Endothelial cell of umbilical vein (primary cell): ENCODE measurements around the gene CDK17. TPM values are rescaled to one million over a fixed set of nuclear protein-coding genes. Genes with fewer than 3 reads are reported as not detected.

Source experiments
- BruUV-seq: library from RNA; stranded (reverse); fragments of 400-500 nt; replicated peaks from 2 replicates; lab custom pipeline; 2021; lab: Mats Ljungman, UMichigan
- CTCF ChIA-PET: fragments of 300-600, 350-600 bp; sonication (Branson Sonifier 250); formaldehyde crosslinking; loops from one replicate; lab custom pipeline; 2021; ENCODE audit warnings: antibody characterized with exemption, inconsistent platforms; lab: Charles Lee
- POLR2A ChIA-PET: fragments of 300-600, 350-600 bp; sonication (Branson Sonifier 250); formaldehyde crosslinking; loops from one replicate; lab custom pipeline; 2021; ENCODE audit warnings: antibody characterized with exemption, inconsistent platforms; lab: Charles Lee
- DNase-seq: peaks from one replicate; pipeline ENCODE4 v3.0.0-alpha.2; 2011; ENCODE audit warnings: low read depth, low spot score
- FAIRE-seq: peaks from 2 replicates; lab custom pipeline; 2011; peaks lifted over from hg19 to GRCh38; lab: Jason Lieb, UNC
- H2AFZ ChIP-seq: 2 replicates; pipeline ENCODE4 v1.6.0; 2012; ENCODE audit warnings: low read depth, low read length, control low read depth, inconsistent platforms
- H3K27ac ChIP-seq: 2 replicates; pipeline ENCODE4 v1.5.1; 2011; ENCODE audit warnings: low read depth, mild to moderate bottlenecking, control low read depth, low read length, moderate library complexity; ENCODE audit not compliant: insufficient read depth
- H3K27me3 ChIP-seq, 2 experiments: 2 replicates each; pipeline versions ENCODE4 v1.6.0 to v1.6.1; 2011; ENCODE audit warnings: low read length in 2 of 2, mixed read lengths in 1 of 2; ENCODE audit not compliant: control insufficient read depth in 2 of 2, insufficient read depth in 2 of 2
- H3K36me3 ChIP-seq, 2 experiments: 2 replicates in 1 of 2; 3 replicates in 1 of 2; pipeline ENCODE4 v1.5.1; 2011; ENCODE audit warnings: low read length in 2 of 2, mild to moderate bottlenecking in 1 of 2, moderate library complexity in 1 of 2; ENCODE audit not compliant: control insufficient read depth in 2 of 2, insufficient read depth in 2 of 2; ENCODE audit errors: extremely low read depth in 1 of 2
- H3K4me1 ChIP-seq: 3 replicates; pipeline ENCODE4 v1.5.1; 2011; ENCODE audit warnings: mild to moderate bottlenecking, low read length; ENCODE audit not compliant: control insufficient read depth, insufficient read depth; ENCODE audit errors: extremely low read depth
- H3K4me2 ChIP-seq: 2 replicates; pipeline ENCODE4 v1.6.1; 2011; ENCODE audit warnings: low read length, control low read depth, mixed read lengths; ENCODE audit not compliant: insufficient read depth
- H3K4me3 ChIP-seq, 3 experiments: fragments of 200-600 bp in 1 of 3; sonication (generic), shearing (Covaris generic) in 1 of 3; replicated peaks in 1 of 3; 2 replicates each; pipeline ENCODE4 v1.5.1; 2011 to 2016; ENCODE audit warnings: control low read depth in 3 of 3, low read length in 3 of 3, mild to moderate bottlenecking in 2 of 3, inconsistent platforms in 1 of 3, low read depth in 1 of 3, moderate library complexity in 1 of 3; ENCODE audit not compliant: insufficient read depth in 1 of 3
- H3K79me2 ChIP-seq: 2 replicates; pipeline ENCODE4 v1.6.0; 2012; ENCODE audit warnings: low read length, inconsistent platforms; ENCODE audit not compliant: control insufficient read depth, insufficient read depth
- H3K9ac ChIP-seq: replicated peaks from 2 replicates; pipeline ENCODE3; 2011; ENCODE audit warnings: low read length, control low read depth; ENCODE audit not compliant: insufficient read depth; ENCODE audit errors: extremely low read depth
- H3K9me1 ChIP-seq: replicated peaks from 3 replicates; pipeline ENCODE4 v1.6.0; 2011; ENCODE audit warnings: mild to moderate bottlenecking, low read length; ENCODE audit not compliant: control insufficient read depth, insufficient read depth; ENCODE audit errors: extremely low read depth
- H3K9me3 ChIP-seq: replicated peaks from 2 replicates; pipeline ENCODE4 v1.5.1; 2012; ENCODE audit warnings: low read length, inconsistent platforms; ENCODE audit not compliant: control insufficient read depth, insufficient read depth
- H4K20me1 ChIP-seq: replicated peaks from 2 replicates; pipeline ENCODE3; 2011; ENCODE audit warnings: mild to moderate bottlenecking, low read length; ENCODE audit not compliant: control insufficient read depth, insufficient read depth; ENCODE audit errors: extremely low read depth
- CTCF ChIP-seq, 2 donors: IDR thresholded peaks; 1 replicate in 1 of 2; 2 replicates in 1 of 2; pipeline ENCODE4 v1.5.1; 2011; ENCODE audit warnings: low read length in 2 of 2, mild to moderate bottlenecking in 2 of 2, moderate library complexity in 2 of 2, control low read depth in 1 of 2, inconsistent platforms in 1 of 2, low read depth in 1 of 2; ENCODE audit not compliant: insufficient read depth in 1 of 2; ENCODE audit errors: extremely low read depth in 1 of 2
- EZH2 ChIP-seq: IDR thresholded peaks from 2 replicates; pipeline ENCODE4 v1.6.1; 2012; ENCODE audit warnings: borderline replicate concordance, low read depth, mild to moderate bottlenecking, moderate library complexity, low read length, inconsistent platforms; ENCODE audit not compliant: severe bottlenecking
- FOS ChIP-seq: IDR thresholded peaks from 2 replicates; pipeline ENCODE4 v1.6.1; 2011; ENCODE audit warnings: mild to moderate bottlenecking, low read length, moderate library complexity, borderline replicate concordance; ENCODE audit not compliant: insufficient read depth
- GATA2 ChIP-seq: IDR thresholded peaks from 2 replicates; pipeline ENCODE4 v1.7.0; 2011; ENCODE audit warnings: low read depth, mild to moderate bottlenecking, moderate library complexity, mixed read lengths, low read length; ENCODE audit not compliant: insufficient read length, insufficient read depth
- JUN ChIP-seq: IDR thresholded peaks from 2 replicates; pipeline ENCODE4 v1.6.1; 2011; ENCODE audit warnings: borderline replicate concordance, low read depth; ENCODE audit not compliant: insufficient read length, insufficient read depth
- MAX ChIP-seq: IDR thresholded peaks from 2 replicates; pipeline ENCODE4 v1.6.1; 2011; ENCODE audit not compliant: insufficient read depth, insufficient read length
- MYC ChIP-seq: IDR thresholded peaks from one replicate; pipeline ENCODE4 v1.6.1; 2011; ENCODE audit warnings: mild to moderate bottlenecking, low read depth, low read length
- POLR2A ChIP-seq: IDR thresholded peaks from 2 replicates; pipeline ENCODE4 v1.6.1; 2012; ENCODE audit warnings: low read depth, mild to moderate bottlenecking, control low read depth, low read length
- POLR2AphosphoS5 ChIP-seq: IDR thresholded peaks from 2 replicates; pipeline ENCODE4 v1.6.1; 2012; ENCODE audit warnings: low read depth, mild to moderate bottlenecking, control low read depth, low read length, moderate library complexity; ENCODE audit not compliant: insufficient read depth
- dilution Hi-C: fragments of 300-500 bp; cut with MboI; formaldehyde crosslinking; loops from one replicate; pipeline ENCODE4 v1.15.0; 2019; ENCODE audit warnings: low sequenced_read_pairs; ENCODE audit not compliant: extremely low pct_ligation_motif_present
- intact Hi-C: fragments of 100-400 bp; cut with micrococcal nuclease; formaldehyde crosslinking; loops from one replicate; pipeline ENCODE4 v1.10.0; 2022
- polyA plus RNA-seq, 4 experiments: library from polyadenylated mRNA; depleted of rRNA in 3 of 4; stranded (reverse) in 3 of 4; unstranded in 1 of 4; fragments of >200 nt; gene quantifications; 2 replicates each; pipeline versions ENCODE4 v1.2.1 to v1.2.3, GENCODE V29; 2011 to 2012; ENCODE audit warnings: missing spikeins in 1 of 4
- total RNA-seq: library from RNA; stranded (reverse); gene quantifications from 2 replicates; pipeline ENCODE4 v1.2.3, GENCODE V29; 2021

CDK17 gene
- total and polyA plus RNA-seq, 2 donors (not counting 3 experiments of a cell fraction or from before 2014, with no cell fraction given) = 61.1 to 176 TPM

- FAIRE-seq = no peak
- H2AFZ ChIP-seq = no peak overlapping the region
- peaks cover 74% of the 10 kb centered on the region for H3K4me1 ChIP-seq
- no TSS peak for BruUV-seq
- ChIA-PET CTCF (interaction anchor here (1.0 to 1.4 kb wide), 3 partner anchors 8 to 133 kb away, joined by 3 to 4 read pairs (median 4); no protein-coding TSS in a partner anchor), POLR2A (interaction anchor here (0.9 kb wide), 1 partner anchor 15 kb away, joined by 3 read pairs; no protein-coding TSS in a partner anchor)
- H3K4me2 ChIP-seq = peak overlapping the region; percentile 60
- H3K36me3 ChIP-seq = peaks cover 2 to 7% of the 10 kb centered on the region in 2 experiments
- intact Hi-C loops = no loop called here
- TF ChIP-seq POLR2A (no peak), JUN (no peak), GATA2 (no peak), EZH2 (no peak), FOS (no peak), CTCF (IDR thresholded peaks at IDR 0.05; ENCODE audit: extremely low read depth in 1 of 2, insufficient read depth in 1 of 2, low read depth in 1 of 2, low read length in 2 of 2) (no peak), MAX (no peak), MYC (no peak), POLR2AphosphoS5 (no peak)
- H3K27ac ChIP-seq = no peak overlapping the region
- H3K9me3 ChIP-seq = no peaks in the 10 kb centered on the region
- dilution Hi-C loops = no loop called here
- no peak overlapping the region for H3K9ac ChIP-seq
- peaks cover 31% of the 10 kb centered on the region for H4K20me1 ChIP-seq
- H3K27me3 ChIP-seq = no peaks in the 10 kb centered on the region
- H3K4me3 ChIP-seq = no peak overlapping the region
- H3K79me2 ChIP-seq = peaks cover 100% of the 10 kb centered on the region
- DNase-seq = peak; percentile 38
- H3K9me1 ChIP-seq = no peaks in the 10 kb centered on the region
These were observed 16.2 kb downstream of the CDK17 start for GRCh38 chr12:96383991-96384390.
